GM18502 (cell line): Measurements from ENCODE around the gene CPB2.
A peak's percentile ranks its signal among the peaks of the same experiment; 100 is the strongest.

ENCODE experiments used
- ATAC-seq: cut with Tn5 transposase; IDR thresholded peaks from one replicate; pipeline ENCODE4 v1.9.1; 2021; ENCODE audit warnings: mild to moderate bottlenecking; ENCODE audit not compliant: unreplicated experiment, poor library complexity

The CPB2 gene

GRCh38 chr13:46101002-46101401, 3.8 kb downstream of the CPB2 start:
- no peak for ATAC-seq

- ATAC-seq: peak; percentile 66
These were observed 4.5 kb downstream of the CPB2 start for GRCh38 chr13:46100191-46100815.

- no peak for ATAC-seq
These were observed 7.2 kb downstream of the CPB2 start for GRCh38 chr13:46097663-46098062.

GRCh38 chr13:46097015-46097414, 7.8 kb downstream of the CPB2 start:
- ATAC-seq: no peak

GRCh38 chr13:46094478-46094877, 10.4 kb downstream of the CPB2 start:
- ATAC-seq: no peak

GRCh38 chr13:46088821-46089562, 15.8 kb downstream of the CPB2 start:
- no peak for ATAC-seq

GRCh38 chr13:46087481-46087880, 17.4 kb downstream of the CPB2 start:
- ATAC-seq: no peak

- no peak for ATAC-seq
These were observed 17.8 kb downstream of the CPB2 start for GRCh38 chr13:46086985-46087384.

- ATAC-seq: no peak
These were observed 18.4 kb downstream of the CPB2 start for GRCh38 chr13:46086421-46086922.

GRCh38 chr13:46085737-46086136, 19.1 kb downstream of the CPB2 start:
- no peak for ATAC-seq

- ATAC-seq: no peak
These were observed 22.5 kb downstream of the CPB2 start for GRCh38 chr13:46082324-46082723.

- ATAC-seq: no peak
These were observed 25.1 kb downstream of the CPB2 start for GRCh38 chr13:46079770-46080169.

GRCh38 chr13:46077265-46077664, 27.6 kb downstream of the CPB2 start:
- ATAC-seq: no peak

- ATAC-seq: no peak
These were observed 28.0 kb downstream of the CPB2 start for GRCh38 chr13:46076827-46077226.

- no peak for ATAC-seq
These were observed 29.0 kb downstream of the CPB2 start for GRCh38 chr13:46075811-46076210.

GRCh38 chr13:46071590-46072249, 33.1 kb downstream of the CPB2 start:
- peak; percentile 97 for ATAC-seq

- ATAC-seq: no peak
These were observed 41.5 kb downstream of the CPB2 start for GRCh38 chr13:46063292-46063691.

- ATAC-seq: no peak
These were observed 42.6 kb downstream of the CPB2 start for GRCh38 chr13:46062185-46062584.

GRCh38 chr13:46059405-46059804, 45.4 kb downstream of the CPB2 start:
- ATAC-seq: no peak

- ATAC-seq: no peak
These were observed 46.6 kb downstream of the CPB2 start for GRCh38 chr13:46058268-46058667.

GRCh38 chr13:46057256-46058015, 47.4 kb downstream of the CPB2 start:
- ATAC-seq: no peak
